GM13976 (cell line): ENCODE results near the gene AK3.
"Not testable (repeated sequence)": the region's sequence is repeated elsewhere in the genome, so short reads cannot be mapped to it uniquely, and the experiment has no call there.

Experiments
- DNase-seq: peaks from one replicate; pipeline ENCODE4 v3.0.0; 2012; ENCODE audit warnings: low spot score
- CTCF ChIP-seq: IDR thresholded peaks from 2 replicates; pipeline ENCODE4 v1.5.1; 2012; ENCODE audit warnings: borderline replicate concordance, mild to moderate bottlenecking; ENCODE audit not compliant: insufficient read depth; ENCODE audit errors: extremely low read depth, missing control alignments, control extremely low read depth
- in situ Hi-C: fragments of 300-500 bp; cut with MboI; formaldehyde crosslinking; loops from one replicate; pipeline ENCODE4 v1.12.0; 2022; ENCODE audit warnings: low sequenced_read_pairs, mixed read lengths, inconsistent platforms; ENCODE audit not compliant: unreplicated experiment

AK3 gene

DNA sequence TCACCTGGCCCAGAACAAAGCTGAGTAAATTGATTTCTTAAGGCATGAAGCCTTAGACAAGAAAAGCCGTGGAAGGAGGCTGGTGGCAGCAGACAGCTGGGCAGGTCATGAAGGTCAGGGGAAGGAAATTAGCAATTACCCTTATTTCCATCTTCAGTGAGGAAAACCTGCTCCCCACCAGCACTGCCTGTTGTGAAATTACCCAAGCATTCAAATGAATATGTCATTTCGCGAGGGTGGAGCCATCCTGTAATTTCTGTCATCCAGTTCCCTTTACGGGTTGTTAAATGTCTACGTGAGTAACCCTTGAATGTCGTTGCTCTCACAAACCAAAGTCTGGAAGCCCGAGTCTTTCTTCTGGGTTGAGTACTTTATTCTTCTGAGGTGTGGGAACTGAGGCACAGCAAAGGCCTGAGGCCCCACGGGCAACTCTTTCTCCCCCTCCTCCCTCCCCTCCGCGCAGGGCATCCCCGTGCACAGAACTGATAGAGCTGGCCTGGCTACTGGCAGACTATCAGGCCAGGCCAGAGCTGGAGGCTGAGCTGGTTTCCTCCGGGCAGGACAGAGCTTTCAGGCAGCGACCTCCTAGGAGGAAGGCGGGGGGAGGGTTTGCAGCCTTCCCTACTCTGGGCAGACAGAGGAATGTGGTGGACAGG lies 22.0 kb upstream of the AK3 start:
- TF ChIP-seq CTCF: no peak
- peak; percentile 45 for DNase-seq
- in situ Hi-C loops: loop anchor here (10.0 kb wide), 1 partner anchor 222 kb away; the partner anchor contains the start of gene JAK2

DNA sequence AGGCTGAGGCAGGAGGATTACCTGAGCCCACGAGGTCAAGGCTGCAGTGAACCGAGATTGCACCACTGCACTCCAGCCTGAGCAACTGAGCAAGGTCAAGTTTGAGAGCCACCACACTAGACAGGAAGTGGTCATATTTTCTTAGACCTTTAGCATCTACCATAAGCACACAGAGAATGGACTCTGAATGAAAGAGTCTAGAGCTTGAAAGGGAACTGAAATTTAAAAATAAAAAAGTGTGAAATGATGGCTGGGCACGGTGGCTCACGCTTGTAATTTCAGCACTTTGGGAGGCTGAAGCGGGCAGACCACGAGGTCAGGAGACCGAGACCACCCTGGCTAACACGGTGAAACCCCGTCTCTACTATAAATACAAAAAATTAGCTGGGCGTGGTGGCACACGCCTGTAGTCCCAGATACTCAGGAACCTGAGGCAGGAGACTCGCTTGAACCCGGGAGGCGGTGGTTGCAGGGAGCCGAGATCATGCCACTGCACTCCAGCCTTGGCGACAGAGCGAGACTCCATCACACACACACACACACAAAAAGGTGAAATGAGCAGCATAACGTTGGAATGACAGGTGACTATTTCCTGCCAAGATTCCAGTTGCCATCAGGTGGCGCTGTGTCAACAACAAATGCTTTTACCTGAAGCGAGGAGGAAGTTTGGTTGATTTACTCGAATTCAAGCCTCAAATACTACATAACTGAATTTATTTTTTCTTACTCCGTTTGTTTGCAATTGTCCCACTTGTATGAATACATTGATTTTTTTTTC lies 21.3 kb upstream of the AK3 start:
- TF ChIP-seq CTCF: peak; percentile 85
- in situ Hi-C loops: loop anchor here (10.0 kb wide), 1 partner anchor 223 kb away; the partner anchor contains the start of gene JAK2
- peak; percentile 63 for DNase-seq

DNA sequence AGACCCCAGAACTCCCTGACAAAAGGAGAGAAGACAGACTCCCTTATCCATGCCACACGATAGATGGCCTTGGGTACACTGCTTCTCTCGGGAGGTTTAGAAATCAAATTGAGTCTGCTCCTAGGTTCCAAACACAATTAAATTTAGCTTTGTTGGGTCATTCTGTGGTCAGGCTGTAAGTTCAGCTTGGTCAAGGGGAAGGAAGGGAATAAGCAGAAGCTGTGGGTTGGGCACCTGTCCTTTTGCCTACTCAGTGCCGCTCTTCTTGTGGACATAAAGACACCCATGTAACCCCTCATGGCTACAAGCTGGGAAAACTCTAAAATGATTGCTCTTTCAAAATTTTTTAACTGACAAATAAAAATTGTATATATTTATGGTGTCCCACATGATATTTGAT lies 19.1 kb upstream of the AK3 start:
- in situ Hi-C loops: loop anchor here (10.0 kb wide), 1 partner anchor 225 kb away; the partner anchor contains the start of gene JAK2
- no peak for TF ChIP-seq CTCF
- DNase-seq: no peak

GRCh38 chr9:4756420-4756819 lies 15.4 kb upstream of the AK3 start:
- no peak for TF ChIP-seq CTCF
- DNase-seq: no peak
- in situ Hi-C loops: loop anchor here (10.0 kb wide), 1 partner anchor 668 kb away; no protein-coding TSS in a partner anchor

DNA sequence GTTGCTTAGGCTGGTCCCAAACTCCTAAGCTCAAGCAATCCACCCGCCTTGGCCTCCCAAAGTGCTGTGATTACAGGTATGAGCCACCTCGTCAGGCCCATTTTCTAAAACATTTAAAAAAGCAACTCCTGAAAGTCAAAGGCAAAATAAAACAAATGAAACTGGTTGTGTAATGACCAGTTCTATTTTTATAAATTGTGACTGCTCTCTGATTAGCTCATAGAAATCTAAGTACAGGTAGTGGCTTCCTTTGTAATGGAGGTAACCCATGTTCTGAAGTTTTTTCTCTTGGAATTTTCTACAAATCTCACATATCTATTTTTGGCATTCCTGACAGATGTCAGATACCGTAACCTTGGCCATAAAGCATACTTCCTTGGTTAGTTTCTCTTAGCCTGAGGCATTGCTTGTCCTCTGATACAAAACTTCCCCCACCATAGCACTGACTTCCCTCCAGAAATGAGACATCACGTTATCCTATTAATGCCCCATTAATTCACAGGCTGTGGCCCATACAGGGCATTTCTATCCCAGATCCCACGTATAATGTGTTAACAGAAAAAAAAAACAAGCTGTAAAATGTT lies 14.1 kb upstream of the AK3 start:
- peak; percentile 27 for DNase-seq
- in situ Hi-C loops: loop anchor here (10.0 kb wide), 1 partner anchor 670 kb away; no protein-coding TSS in a partner anchor
- TF ChIP-seq CTCF: no peak

DNA sequence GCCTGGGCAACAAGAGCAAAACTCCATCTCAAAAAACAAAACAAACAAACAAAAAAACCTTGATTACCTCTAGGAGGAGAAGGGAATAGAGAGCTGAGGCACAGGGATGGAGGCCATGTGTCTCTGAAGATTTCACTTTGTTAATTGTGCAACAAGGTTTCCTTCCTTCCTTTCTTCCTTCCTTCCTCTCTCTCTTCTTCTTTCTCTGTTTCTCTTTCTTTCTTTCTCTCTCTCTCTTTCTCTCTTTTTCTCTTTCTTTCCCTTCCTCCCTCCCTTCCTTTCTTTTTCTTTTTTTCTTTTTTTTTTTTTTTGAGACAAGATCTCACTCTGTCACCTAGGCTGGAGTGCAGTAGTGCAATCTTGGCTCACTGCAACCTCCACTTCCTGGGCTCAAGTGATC lies 13.5 kb upstream of the AK3 start:
- in situ Hi-C loops: loop anchor here (10.0 kb wide), 1 partner anchor 670 kb away; no protein-coding TSS in a partner anchor
- DNase-seq: not testable (repeated sequence)
